H1 (cell line): Measurements from ENCODE around the gene EXTL1. TPM values are rescaled to one million over a fixed set of nuclear protein-coding genes. Genes with fewer than 3 reads are reported as not detected.

ENCODE experiments used
- EZH2 ChIP-seq: fragments of 200-600 bp; sonication (generic); IDR thresholded peaks from 2 replicates; pipeline ENCODE4 v1.7.1; 2012; ENCODE audit warnings: low read depth, mild to moderate bottlenecking, moderate library complexity, low read length, inconsistent platforms; ENCODE audit not compliant: severe bottlenecking
- JUND ChIP-seq: IDR thresholded peaks from 2 replicates; pipeline ENCODE4 v1.6.1; 2011; ENCODE audit warnings: mild to moderate bottlenecking, improper control_type of control experiment, low read length
- polyA plus RNA-seq, 7 experiments: library from polyadenylated mRNA; depleted of rRNA in 3 of 7; stranded (reverse) in 5 of 7; unstranded in 2 of 7; fragments of >200 nt in 5 of 7; fragments of 200-250 nt in 2 of 7; gene quantifications; 1 replicate in 5 of 7; 2 replicates in 1 of 7; 4 replicates in 1 of 7; pipeline versions ENCODE4 v1.2.1 to v1.2.3, GENCODE V29; 2011 to 2013; ENCODE audit warnings: missing spikeins in 2 of 7, mixed read lengths in 2 of 7
- total RNA-seq: library from RNA; stranded (reverse); fragmentation: NEBNext Ultra II Directional; extraction: Animal tissue kit (Norgen Biotek cat#: 25700); gene quantifications from 2 replicates; pipeline ENCODE4 v1.2.1, GENCODE V29; 2021

Gene EXTL1
- total and polyA plus RNA-seq, 2 of the 8 experiments (the other 6 are each of a cell fraction or from before 2014, with no cell fraction given), result 0.89 to 1.2 TPM

DNA sequence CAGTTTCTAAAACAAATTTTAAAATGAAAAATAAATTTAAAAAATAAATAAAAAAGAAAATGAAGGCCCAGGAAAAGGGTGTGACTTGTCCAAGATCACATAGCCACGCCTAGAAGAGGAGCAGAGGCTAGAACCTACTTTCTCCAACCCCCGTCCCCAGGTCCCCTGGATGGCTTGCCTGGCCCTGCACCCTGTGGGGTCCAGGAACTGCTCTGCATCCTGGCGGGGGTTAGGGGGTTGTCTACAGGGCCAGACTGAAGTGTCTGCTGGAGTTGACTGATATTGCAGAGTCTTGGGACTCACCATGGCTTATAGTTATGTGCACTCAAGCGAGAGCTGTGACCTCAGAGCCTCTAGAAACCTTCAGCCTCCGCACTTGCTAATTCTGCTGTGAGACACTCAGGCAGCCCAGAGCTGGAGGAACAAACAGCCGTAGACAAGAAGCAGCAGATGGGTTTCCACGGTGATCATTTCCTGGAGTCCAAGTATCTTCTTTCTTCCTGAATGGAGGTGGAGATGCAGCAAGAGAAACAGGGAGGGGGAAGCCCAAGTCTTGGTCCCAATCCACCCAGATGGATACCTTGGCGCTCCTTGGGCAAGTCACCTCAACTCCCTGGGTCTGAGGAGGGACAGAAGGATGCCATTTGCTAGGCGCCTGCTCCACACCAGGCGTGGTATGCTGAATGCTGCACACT lies 5.2 kb upstream of the EXTL1 start (continued):
- no peak for TF ChIP-seq JUND
- TF ChIP-seq EZH2, result no peak
